ENCODE data around the gene SPHK2.

GRCh38 chr19:48624791-48625723 lies 5.8 kb downstream of the SPHK2 start:
- TF ChIP-seq YY1 (IDR thresholded peaks at IDR 0.05; ENCODE audit: insufficient read depth, insufficient read length) (no peak), SUZ12 (IDR thresholded peaks at IDR 0.05; ENCODE audit: extremely low read depth, insufficient read depth, insufficient read length) (no peak)
